T-helper 1 cell treated with Interleukin-12 subunit alpha and Interleukin-12 subunit beta and Interleukin-4 antibody, amounts not matched to agents 30 μg/mL and 1 μg/mL, for 36 hours (primary cell): ENCODE measurements around the gene RDX.

ENCODE experiments used
- H3K27ac Mint-ChIP-seq: one replicate; pipeline ENCODE4 v1.8.0; 2021; ENCODE audit warnings: mild to moderate bottlenecking, mixed read lengths
- H3K27me3 Mint-ChIP-seq: one replicate; pipeline ENCODE4 v1.8.0; 2021; ENCODE audit warnings: low read depth, mixed read lengths
- H3K36me3 Mint-ChIP-seq: one replicate; pipeline ENCODE4 v1.8.0; 2021; ENCODE audit warnings: low read depth, mixed read lengths
- H3K4me1 Mint-ChIP-seq: one replicate; pipeline ENCODE4 v1.8.0; 2021; ENCODE audit warnings: low read depth, mixed read lengths
- H3K4me3 Mint-ChIP-seq: one replicate; pipeline ENCODE4 v1.8.0; 2021; ENCODE audit warnings: mild to moderate bottlenecking, moderate library complexity, mixed read lengths
- H3K9me3 Mint-ChIP-seq: one replicate; pipeline ENCODE4 v1.8.0; 2021; ENCODE audit warnings: mixed read lengths

The RDX gene

DNA sequence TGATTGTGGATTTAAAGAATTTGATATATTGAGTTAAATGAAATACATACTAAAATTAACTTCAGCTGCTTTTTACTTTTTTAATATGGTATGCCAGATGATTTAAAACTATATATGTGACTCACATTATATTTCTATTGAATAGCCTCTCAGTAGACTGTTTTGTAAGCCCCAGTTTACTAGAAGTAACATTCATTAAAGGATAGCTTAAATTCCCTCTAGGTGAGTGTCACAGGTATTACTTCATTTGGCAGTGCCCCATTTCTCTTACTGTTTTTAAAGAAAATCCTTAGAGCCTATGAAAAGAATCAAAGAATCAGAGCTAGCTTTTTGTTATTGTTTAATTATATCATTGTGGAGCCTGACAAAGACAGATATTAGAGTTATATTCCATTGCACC lies 154.6 kb downstream of the RDX start:
- H3K4me3 Mint-ChIP-seq: no peak overlapping the region
- no peak overlapping the region for H3K27ac Mint-ChIP-seq
- H3K4me1 Mint-ChIP-seq: no peaks in the 10 kb centered on the region
- H3K27me3 Mint-ChIP-seq: peaks cover 4% of the 10 kb centered on the region
- H3K9me3 Mint-ChIP-seq: no peaks in the 10 kb centered on the region
- no peaks in the 10 kb centered on the region for H3K36me3 Mint-ChIP-seq

DNA sequence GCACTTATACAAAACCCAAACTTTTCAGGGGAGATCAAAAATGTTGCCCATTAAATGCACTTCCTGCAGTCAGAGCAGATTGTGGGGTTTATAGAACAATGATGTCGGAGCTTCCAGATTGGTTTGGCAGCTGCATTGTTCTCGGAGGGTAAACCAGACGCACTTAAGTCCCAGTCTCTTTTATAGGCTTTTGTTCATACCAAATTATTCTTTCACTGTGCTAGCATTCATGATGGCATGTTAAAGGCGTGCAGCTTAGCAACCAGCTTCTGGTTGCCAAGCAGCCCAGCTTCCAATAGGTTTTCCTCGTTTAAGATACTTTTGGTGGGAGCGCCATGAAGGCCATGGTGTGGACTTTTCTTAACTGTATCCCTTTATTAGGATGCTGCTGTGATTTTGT lies 162.3 kb downstream of the RDX start:
- no peaks in the 10 kb centered on the region for H3K4me1 Mint-ChIP-seq

DNA sequence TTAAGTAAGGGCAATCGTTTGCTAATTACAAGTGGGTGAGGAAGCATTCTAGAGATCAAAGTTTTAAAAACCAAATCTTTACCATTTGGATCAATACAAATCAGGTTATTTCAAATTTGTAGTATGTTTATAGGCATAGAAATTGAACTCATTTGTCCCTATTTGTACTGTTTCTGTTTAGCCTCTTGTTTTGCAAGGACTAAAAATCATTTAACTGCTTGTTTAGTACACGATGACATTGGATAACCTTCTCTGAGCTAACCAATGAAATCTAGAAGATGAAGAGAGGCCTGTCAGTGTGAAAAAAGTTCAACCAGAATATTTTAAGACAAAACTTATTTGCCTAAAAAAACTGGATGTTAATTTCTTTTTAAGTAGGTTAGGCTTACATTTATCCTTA lies 163.3 kb downstream of the RDX start:
- no peak overlapping the region for H3K27ac Mint-ChIP-seq

More for the DNA sequence above, 162.3 kb downstream of the RDX start:
- Mint-ChIP-seq H3K9me3 (no peaks in the 10 kb centered on the region), H3K36me3 (no peaks in the 10 kb centered on the region), H3K27me3 (peaks cover 11% of the 10 kb centered on the region), H3K4me3 (no peak overlapping the region), H3K27ac (no peak overlapping the region)

DNA sequence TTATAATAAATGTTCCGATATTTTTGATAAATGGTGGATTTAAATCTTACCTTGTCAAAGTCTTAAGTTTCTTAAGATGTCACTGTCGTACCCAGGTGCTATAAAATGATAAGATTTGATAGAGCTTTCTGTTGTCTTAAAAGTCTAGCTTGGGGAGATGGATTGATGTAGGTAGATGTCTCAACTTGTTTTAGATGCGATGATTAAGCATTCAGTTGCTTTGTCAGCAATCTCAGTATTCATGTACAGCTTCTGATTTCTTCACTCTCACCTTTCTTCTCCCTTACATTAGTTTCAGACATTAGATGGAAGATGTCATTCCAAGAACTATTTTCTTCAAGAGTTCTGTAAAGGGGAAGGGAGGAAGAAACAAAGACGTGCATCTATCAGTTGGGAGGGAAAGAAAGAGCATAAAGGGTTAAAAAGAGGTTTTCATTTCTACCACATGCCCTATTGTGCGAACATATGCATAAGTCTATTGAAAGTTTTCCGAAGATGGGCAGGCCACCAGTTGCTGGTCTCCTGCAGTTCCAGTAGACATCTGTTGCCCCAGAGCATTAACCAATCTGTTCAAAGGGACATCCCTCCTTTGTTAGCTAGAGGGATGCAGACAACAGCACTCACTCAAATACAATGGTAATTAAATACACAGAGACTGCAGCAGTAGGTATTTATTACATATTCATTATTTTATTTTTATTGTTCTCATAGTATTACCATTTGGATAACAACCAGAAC lies 164.9 kb downstream of the RDX start:
- H3K36me3 Mint-ChIP-seq: no peaks in the 10 kb centered on the region
- no peak overlapping the region for H3K27ac Mint-ChIP-seq
- no peaks in the 10 kb centered on the region for H3K4me1 Mint-ChIP-seq
- H3K27me3 Mint-ChIP-seq: peaks cover 11% of the 10 kb centered on the region
- no peaks in the 10 kb centered on the region for H3K9me3 Mint-ChIP-seq
- H3K4me3 Mint-ChIP-seq: no peak overlapping the region

More for the DNA sequence above, 163.3 kb downstream of the RDX start:
- no peaks in the 10 kb centered on the region for H3K36me3 Mint-ChIP-seq
- no peaks in the 10 kb centered on the region for H3K9me3 Mint-ChIP-seq
- H3K27me3 Mint-ChIP-seq: peaks cover 11% of the 10 kb centered on the region
- no peaks in the 10 kb centered on the region for H3K4me1 Mint-ChIP-seq
- no peak overlapping the region for H3K4me3 Mint-ChIP-seq

DNA sequence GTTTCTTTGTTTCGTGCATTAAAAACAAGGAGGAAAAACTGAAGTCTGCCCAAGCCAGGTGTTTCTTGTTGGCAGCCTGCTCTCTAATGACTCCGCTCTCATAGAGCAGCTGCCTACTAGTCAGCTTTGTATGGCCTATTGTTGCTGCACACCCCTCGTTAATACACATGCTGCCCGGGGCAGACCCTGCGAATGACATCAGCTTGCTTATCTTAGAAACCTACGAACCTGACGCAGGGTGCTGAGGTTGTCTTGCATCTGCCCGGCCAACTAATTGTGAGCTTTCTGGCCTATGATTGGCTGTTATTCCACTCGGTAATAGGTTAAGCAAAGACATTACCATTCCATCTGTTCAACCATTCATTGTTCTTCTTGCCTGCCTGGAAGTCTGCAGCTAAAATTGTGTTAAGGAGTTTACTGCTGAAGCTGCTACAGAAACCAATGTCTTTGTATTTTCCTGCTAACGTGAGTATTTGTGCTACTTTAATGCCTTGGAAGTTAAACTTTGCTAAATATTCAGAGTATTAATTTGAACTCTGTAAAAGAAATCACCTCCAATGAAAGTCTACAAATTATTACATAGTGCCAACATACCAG lies 165.7 kb downstream of the RDX start:
- H3K9me3 Mint-ChIP-seq: no peaks in the 10 kb centered on the region

DNA sequence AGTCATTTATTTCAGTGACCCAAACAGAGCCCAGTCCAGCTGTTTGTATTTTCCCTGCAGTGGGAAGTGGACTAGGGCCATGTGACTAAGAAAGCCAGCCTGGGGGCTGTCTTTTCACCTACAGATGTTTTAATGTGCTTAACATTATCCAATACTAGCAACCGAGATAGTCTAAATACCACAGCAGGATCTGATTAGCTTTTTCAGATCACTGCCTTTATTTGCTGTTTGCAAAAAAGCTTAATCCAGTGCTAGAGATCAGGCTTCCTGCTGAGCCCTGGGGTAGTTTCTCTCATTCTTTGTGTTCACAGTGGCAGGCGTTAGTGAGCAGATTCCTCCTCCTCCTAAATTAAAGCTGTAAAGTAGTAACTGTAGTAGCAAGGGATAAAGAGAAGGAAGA lies 168.3 kb downstream of the RDX start:
- H3K9me3 Mint-ChIP-seq: no peaks in the 10 kb centered on the region
- peaks cover 11% of the 10 kb centered on the region for H3K27me3 Mint-ChIP-seq

More for the DNA sequence above, 165.7 kb downstream of the RDX start:
- Mint-ChIP-seq H3K27ac (no peak overlapping the region), H3K36me3 (no peaks in the 10 kb centered on the region), H3K27me3 (peaks cover 11% of the 10 kb centered on the region), H3K4me1 (no peaks in the 10 kb centered on the region), H3K4me3 (no peak overlapping the region)

DNA sequence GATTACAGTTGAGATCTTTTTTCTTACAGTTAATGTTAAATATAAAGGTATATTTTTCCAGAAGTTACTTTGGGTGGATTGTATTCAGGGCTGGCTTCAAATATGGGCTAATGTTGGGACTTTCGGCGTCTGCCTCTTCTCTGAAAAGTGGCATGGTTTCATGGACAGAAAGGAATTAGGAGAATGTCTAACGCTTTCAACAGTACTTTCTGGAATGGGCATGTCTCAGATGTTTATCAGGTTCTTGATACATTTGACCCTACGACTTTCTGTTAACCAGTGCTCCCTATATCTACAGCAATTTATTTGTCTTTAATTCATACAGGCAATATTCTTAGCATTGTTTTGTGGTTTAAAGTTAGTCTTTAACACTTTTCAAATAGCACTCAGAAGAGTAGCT lies 169.5 kb downstream of the RDX start:
- Mint-ChIP-seq H3K36me3 (no peaks in the 10 kb centered on the region), H3K9me3 (no peaks in the 10 kb centered on the region), H3K27me3 (peaks cover 7% of the 10 kb centered on the region), H3K4me1 (no peaks in the 10 kb centered on the region), H3K4me3 (no peak overlapping the region), H3K27ac (no peak overlapping the region)

More for the DNA sequence above, 168.3 kb downstream of the RDX start:
- H3K36me3 Mint-ChIP-seq: no peaks in the 10 kb centered on the region
- H3K4me1 Mint-ChIP-seq: no peaks in the 10 kb centered on the region
- H3K27ac Mint-ChIP-seq: no peak overlapping the region
- no peak overlapping the region for H3K4me3 Mint-ChIP-seq

DNA sequence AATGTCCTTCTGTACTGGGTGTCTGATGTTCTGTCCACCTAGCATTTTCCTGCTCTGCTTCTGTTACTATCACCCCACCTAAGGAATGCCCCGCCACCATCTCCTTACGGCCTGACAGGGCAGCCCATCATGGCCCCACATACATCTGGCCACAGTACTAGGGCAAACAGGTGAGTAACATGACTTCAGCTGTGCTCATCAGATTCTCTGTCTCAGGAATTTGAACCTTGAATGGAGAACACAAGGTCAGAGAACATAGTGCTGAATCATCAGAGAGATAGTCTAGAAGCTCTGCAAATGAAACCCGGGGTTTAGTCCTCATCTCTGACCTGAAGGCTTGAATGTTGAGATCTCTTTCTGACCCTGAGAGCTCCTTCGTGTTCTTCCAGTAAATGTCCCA lies 170.8 kb downstream of the RDX start:
- H3K36me3 Mint-ChIP-seq: no peaks in the 10 kb centered on the region
- H3K9me3 Mint-ChIP-seq: no peaks in the 10 kb centered on the region
- H3K27ac Mint-ChIP-seq: no peak overlapping the region
- H3K27me3 Mint-ChIP-seq: peaks cover 3% of the 10 kb centered on the region
- H3K4me3 Mint-ChIP-seq: no peak overlapping the region
- no peaks in the 10 kb centered on the region for H3K4me1 Mint-ChIP-seq
